Measurements from ENCODE around the gene TESK1.

The TESK1 gene

GRCh38 chr9:35560625-35561337 lies 44.3 kb upstream of the TESK1 start:
- DNase-seq (ENCODE audit: low read depth), result no peak
- TF ChIP-seq, protein P1, sequence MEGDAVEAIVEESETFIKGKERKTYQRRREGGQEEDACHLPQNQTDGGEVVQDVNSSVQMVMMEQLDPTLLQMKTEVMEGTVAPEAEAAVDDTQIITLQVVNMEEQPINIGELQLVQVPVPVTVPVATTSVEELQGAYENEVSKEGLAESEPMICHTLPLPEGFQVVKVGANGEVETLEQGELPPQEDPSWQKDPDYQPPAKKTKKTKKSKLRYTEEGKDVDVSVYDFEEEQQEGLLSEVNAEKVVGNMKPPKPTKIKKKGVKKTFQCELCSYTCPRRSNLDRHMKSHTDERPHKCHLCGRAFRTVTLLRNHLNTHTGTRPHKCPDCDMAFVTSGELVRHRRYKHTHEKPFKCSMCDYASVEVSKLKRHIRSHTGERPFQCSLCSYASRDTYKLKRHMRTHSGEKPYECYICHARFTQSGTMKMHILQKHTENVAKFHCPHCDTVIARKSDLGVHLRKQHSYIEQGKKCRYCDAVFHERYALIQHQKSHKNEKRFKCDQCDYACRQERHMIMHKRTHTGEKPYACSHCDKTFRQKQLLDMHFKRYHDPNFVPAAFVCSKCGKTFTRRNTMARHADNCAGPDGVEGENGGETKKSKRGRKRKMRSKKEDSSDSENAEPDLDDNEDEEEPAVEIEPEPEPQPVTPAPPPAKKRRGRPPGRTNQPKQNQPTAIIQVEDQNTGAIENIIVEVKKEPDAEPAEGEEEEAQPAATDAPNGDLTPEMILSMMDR (conservative IDR thresholded peaks at IDR 0.05; ENCODE audit: low read depth, low read length), result no peak
- no peak overlapping the region for H3K4me3 ChIP-seq (ENCODE audit: low read depth, low read length)

DNA sequence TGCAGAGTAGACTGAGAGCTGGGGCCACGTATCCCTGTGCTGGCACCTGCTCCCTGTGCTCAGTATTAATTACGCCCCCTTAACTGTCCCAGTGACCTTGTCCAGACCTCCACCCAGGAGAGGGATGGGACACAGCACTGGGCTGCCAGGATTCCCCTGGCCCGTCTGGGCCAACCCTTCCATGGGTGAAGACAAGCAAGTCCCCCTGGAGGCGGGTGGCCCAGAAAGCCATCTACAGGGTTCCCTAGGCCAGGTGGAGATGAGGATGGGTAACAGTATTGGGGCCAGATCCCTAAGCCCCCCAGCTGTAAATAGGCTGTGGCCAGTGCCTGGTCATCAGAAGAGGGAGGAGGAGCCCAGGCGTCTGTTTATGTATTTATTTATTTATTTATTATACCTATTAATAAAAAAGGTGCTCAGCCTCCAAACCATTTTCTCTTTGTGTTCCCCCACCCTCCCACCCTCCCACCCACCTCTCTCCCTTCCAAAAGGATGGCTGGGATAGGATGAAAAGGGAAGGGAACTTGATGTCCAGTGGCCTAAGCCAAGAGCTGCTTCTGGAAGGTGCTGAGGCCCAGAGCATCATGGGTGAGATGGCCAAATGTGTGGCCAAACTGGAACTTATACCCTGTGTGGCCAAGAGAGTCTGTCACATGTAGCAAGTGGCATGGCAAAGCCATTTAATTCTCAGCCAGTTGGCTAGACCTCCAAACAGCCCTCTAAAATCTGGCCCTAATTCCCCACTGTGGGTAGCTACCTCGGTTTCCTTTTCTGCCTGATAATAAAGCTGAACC lies 43.4 kb upstream of the TESK1 start:
- no peak overlapping the region for H3K4me3 ChIP-seq (ENCODE audit: low read depth, low read length)
- no peak for DNase-seq (ENCODE audit: low read depth)
- TF ChIP-seq, protein P1 (conservative IDR thresholded peaks at IDR 0.05; ENCODE audit: low read depth, low read length), result no peak

GRCh38 chr9:35562895-35563780 lies 41.9 kb upstream of the TESK1 start:
- peak; percentile 22 for DNase-seq (ENCODE audit: low read depth)
- TF ChIP-seq, protein P1 (conservative IDR thresholded peaks at IDR 0.05; ENCODE audit: low read depth, low read length), result no peak
- H3K4me3 ChIP-seq (ENCODE audit: low read depth, low read length), result no peak overlapping the region

DNA sequence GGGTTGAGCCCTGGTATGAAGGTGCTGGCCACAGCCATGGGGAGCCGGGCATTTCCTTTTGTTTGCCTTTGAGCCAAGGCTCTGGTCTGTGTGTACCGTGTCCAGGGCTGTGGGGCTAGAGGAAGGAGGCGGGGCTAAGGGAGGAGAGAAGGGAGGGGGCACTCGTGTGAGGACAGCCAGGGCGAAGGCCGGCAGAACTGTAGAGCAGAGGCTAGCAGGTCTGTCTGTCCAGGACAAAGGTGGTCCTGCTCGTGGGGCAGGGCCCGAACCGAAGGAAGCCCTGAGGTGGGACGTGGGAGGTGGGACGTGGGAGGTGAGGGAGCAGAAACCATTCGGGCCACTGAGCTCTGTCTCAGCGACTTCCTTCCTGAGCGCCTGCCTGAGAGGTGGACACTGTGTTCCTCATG lies 41.3 kb upstream of the TESK1 start:
- H3K4me3 ChIP-seq (ENCODE audit: low read depth, low read length), result peak overlapping the region; percentile 22
- peak; percentile 52 for DNase-seq (ENCODE audit: low read depth)
- TF ChIP-seq, protein P1 (conservative IDR thresholded peaks at IDR 0.05; ENCODE audit: low read depth, low read length), result no peak

GRCh38 chr9:35564658-35565061 lies 40.4 kb upstream of the TESK1 start:
- TF ChIP-seq, protein P1 (conservative IDR thresholded peaks at IDR 0.05; ENCODE audit: low read depth, low read length), result no peak
- H3K4me3 ChIP-seq (ENCODE audit: low read depth, low read length), result no peak overlapping the region
- DNase-seq (ENCODE audit: low read depth), result no peak

GRCh38 chr9:35566417-35566816 lies 38.6 kb upstream of the TESK1 start:
- no peak for DNase-seq (ENCODE audit: low read depth)
- TF ChIP-seq, protein P1 (conservative IDR thresholded peaks at IDR 0.05; ENCODE audit: low read depth, low read length), result no peak
- no peak overlapping the region for H3K4me3 ChIP-seq (ENCODE audit: low read depth, low read length)

All from choroid plexus epithelial cell (primary cell).